ENCODE measurements around the gene GATA5.

The GATA5 gene

DNA sequence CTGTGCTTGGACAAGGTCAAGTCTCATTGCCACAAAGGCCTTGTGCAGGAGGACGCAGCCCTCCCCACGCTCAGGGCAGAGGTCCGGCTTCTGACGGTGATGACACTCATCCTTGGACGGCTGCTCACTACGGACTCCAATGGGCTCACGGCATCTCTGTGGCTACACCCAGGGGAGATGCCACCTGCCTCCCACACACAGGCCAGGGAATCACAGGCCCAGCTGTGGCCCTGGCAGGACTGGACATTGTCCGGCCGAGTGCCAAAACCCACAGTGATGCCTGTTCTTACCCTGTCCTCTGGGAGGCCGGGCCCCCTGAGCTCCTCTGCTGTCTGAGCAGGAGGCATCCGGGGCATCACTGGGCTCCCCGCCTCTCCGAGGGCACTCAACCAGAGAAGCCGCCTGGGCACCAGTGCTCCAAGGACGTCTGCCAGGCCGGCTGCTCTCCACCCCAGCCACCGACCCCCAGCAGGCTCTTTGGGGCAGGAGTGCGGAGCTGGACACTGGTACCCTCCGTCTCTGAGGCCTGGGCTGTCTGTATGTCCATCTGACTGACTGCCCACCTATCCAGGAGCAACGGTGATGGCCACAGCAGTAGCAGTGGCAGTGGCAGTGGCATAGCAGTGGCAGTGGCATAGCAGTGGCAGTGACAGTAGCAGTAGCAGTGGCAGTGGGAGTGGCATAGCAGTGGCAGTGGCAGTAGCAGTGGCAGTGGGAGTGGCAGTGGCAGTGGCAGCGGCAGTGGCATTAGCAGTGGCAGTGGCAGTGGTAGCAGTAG is 50.3 kb downstream of the GATA5 start:
- POLR2A ChIA-PET = no interaction called here
- CTCF ChIA-PET = no interaction called here
- no peak for DNase-seq (ENCODE audit: extremely low spot score)
- TF ChIP-seq BHLHE40 (IDR thresholded peaks at IDR 0.05; ENCODE audit: borderline replicate concordance) (no peak), CTBP1 (IDR thresholded peaks at IDR 0.05; ENCODE audit: borderline replicate concordance) (no peak)

DNA sequence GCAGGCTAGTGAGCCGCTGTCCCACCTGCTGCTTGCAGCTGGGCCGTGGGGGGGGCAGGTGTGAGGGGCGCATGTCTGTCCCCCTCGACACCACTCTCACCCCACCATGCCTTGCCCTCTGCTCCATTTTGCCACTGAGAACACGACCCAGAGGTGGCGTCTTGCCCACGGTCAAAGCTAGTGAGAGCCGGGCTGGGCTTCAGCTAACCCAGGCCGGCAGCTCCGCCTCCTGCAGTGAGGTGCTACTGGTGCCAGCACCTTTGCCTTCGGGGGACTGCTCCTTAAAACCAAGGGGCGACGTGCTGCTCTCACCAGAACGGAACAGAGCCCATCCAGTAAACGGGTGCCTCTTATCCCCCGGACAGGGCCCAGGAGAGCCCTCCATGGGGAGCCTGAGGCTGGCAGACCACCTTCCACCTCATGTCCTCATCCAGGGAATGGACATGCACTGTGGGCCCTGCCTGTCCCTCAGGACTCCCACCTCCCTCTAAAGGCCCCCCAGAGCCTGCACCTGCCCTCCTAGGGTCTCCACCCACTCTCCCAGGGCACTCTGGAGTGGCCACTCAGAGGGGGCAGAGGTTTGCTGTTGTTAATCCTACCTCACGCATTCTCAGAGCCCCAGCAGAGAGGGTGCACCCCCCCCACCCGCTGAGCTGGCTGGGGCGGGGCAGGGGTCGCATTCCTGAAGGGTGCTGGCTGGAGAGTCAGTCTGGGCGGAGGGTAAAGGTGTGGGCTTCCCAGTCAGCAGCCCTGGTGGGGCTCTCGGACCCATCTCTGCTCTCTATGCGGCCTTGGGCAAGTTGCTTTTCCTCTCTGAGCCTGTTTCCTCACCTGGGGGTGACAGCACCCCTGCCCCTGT is 51.3 kb downstream of the GATA5 start:
- no peak for TF ChIP-seq NFRKB (IDR thresholded peaks at IDR 0.05)
- no peak for TF ChIP-seq HDGF (IDR thresholded peaks at IDR 0.05; ENCODE audit: borderline replicate concordance)
- no peak for TF ChIP-seq ARNT (IDR thresholded peaks at IDR 0.05)
- TF ChIP-seq SP1 (IDR thresholded peaks at IDR 0.05) = no peak
- TF ChIP-seq, protein P1, sequence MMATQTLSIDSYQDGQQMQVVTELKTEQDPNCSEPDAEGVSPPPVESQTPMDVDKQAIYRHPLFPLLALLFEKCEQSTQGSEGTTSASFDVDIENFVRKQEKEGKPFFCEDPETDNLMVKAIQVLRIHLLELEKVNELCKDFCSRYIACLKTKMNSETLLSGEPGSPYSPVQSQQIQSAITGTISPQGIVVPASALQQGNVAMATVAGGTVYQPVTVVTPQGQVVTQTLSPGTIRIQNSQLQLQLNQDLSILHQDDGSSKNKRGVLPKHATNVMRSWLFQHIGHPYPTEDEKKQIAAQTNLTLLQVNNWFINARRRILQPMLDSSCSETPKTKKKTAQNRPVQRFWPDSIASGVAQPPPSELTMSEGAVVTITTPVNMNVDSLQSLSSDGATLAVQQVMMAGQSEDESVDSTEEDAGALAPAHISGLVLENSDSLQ (IDR thresholded peaks at IDR 0.05) = no peak
- TF ChIP-seq BHLHE40 (IDR thresholded peaks at IDR 0.05; ENCODE audit: borderline replicate concordance) = no peak
- no peak for TF ChIP-seq FOXK2 (IDR thresholded peaks at IDR 0.05)
- TF ChIP-seq ZNF384 (IDR thresholded peaks at IDR 0.05) = no peak
- POLR2A ChIA-PET = no interaction called here
- CTCF ChIA-PET = no interaction called here
- DNase-seq (ENCODE audit: extremely low spot score) = no peak

DNA sequence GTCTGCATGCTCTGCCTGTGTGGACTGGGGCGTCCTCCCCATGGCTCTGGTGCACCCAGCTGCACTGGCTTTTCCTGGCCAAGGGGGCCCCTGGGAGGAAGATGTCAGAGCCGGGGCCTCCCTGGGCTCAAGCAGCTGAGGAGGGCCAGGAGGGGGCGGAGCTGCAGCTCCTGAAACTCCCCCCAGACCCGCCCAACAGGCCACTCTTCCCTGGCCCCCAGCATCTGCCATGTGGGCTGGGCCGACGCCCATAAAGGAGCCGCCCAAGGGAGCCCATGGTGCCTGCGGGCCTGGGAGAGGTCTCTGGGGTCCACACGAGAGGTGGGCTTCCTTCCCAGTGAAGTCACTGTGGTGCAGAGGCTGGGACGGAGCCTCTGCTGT is 52.5 kb downstream of the GATA5 start:
- POLR2A ChIA-PET = no interaction called here
- TF ChIP-seq SUZ12 (IDR thresholded peaks at IDR 0.05) (no peak), TARDBP (IDR thresholded peaks at IDR 0.05) (no peak), L3MBTL2 (conservative IDR thresholded peaks at IDR 0.05) (no peak), FOXK2 (IDR thresholded peaks at IDR 0.05) (no peak), BHLHE40 (IDR thresholded peaks at IDR 0.05; ENCODE audit: borderline replicate concordance) (no peak), CTBP1 (IDR thresholded peaks at IDR 0.05; ENCODE audit: borderline replicate concordance) (no peak), FOXM1 (IDR thresholded peaks at IDR 0.05; ENCODE audit: borderline replicate concordance) (no peak), ARNT (IDR thresholded peaks at IDR 0.05) (no peak)
- TF ChIP-seq, protein P1 (IDR thresholded peaks at IDR 0.05) = no peak

DNA sequence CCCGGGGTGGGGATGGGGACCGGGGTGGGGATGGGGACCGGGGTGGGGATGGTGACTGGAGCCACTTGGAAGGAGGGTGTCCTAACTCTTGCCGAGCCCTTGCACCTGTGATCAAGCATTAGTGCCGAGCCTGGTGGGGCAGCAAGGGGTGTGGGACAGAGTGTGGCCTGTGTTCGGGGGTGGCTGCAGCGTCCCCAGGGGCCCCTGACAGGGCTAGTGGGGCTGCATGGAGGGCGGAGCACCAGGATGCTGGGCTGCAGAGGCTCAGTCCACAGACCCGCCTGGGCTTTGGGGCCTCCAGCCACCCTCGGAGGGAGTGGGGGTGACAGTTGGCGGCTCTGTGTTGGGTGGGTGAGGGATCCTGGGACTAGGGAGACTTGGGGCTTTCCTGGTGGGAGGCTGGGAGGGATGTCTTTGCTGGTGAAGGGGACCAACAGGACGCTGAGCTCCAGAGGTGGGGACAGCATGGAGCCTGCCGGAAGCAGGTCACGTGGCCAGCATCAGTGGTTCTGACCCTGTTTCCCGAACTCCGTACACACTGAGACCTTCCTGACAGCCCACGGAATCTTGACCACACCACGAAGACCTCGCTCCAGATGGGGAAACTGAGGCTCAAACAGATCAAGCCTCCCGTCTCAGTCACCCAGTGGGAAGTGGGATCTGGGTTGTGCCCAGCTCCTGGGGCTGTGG is 53.0 kb downstream of the GATA5 start:
- DNase-seq (ENCODE audit: extremely low spot score) = no peak
- no peak for TF ChIP-seq TARDBP (IDR thresholded peaks at IDR 0.05)
- POLR2A ChIA-PET = no interaction called here
- CTCF ChIA-PET = no interaction called here

More for the DNA sequence above, 52.5 kb downstream of the GATA5 start:
- no peak for DNase-seq (ENCODE audit: extremely low spot score)
- CTCF ChIA-PET = no interaction called here

DNA sequence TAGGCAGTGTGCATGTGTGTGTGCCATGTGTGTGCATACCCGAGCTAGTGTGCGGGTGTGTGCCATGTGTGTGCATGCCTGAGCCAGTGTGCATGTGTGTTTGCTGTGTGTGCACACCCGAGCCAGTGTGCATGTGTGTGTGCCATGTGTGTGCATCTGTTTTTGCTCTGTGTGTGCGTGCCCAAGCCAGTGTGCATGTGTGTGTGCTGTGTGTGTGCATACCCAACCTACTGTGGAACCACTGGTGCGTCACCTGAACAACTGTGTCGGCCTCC is 54.1 kb downstream of the GATA5 start:
- CTCF ChIA-PET = no interaction called here
- DNase-seq (ENCODE audit: extremely low spot score) = no peak
- TF ChIP-seq NFRKB (IDR thresholded peaks at IDR 0.05) (no peak), ELF4 (IDR thresholded peaks at IDR 0.05) (no peak), LEF1 (IDR thresholded peaks at IDR 0.05; ENCODE audit: borderline replicate concordance) (no peak), FOXA1 (IDR thresholded peaks at IDR 0.05) (no peak), FOXK2 (IDR thresholded peaks at IDR 0.05) (no peak), L3MBTL2 (conservative IDR thresholded peaks at IDR 0.05) (no peak), TARDBP (IDR thresholded peaks at IDR 0.05) (no peak), ARNT (IDR thresholded peaks at IDR 0.05) (no peak), CTBP1 (IDR thresholded peaks at IDR 0.05; ENCODE audit: borderline replicate concordance) (no peak), ZNF384 (IDR thresholded peaks at IDR 0.05) (no peak), HDGF (IDR thresholded peaks at IDR 0.05; ENCODE audit: borderline replicate concordance) (no peak), BHLHE40 (IDR thresholded peaks at IDR 0.05; ENCODE audit: borderline replicate concordance) (no peak), SP1 (IDR thresholded peaks at IDR 0.05) (no peak), FOXM1 (IDR thresholded peaks at IDR 0.05; ENCODE audit: borderline replicate concordance) (no peak), SUZ12 (IDR thresholded peaks at IDR 0.05) (no peak)
- TF ChIP-seq, protein P1 (IDR thresholded peaks at IDR 0.05) = no peak
- POLR2A ChIA-PET = no interaction called here

DNA sequence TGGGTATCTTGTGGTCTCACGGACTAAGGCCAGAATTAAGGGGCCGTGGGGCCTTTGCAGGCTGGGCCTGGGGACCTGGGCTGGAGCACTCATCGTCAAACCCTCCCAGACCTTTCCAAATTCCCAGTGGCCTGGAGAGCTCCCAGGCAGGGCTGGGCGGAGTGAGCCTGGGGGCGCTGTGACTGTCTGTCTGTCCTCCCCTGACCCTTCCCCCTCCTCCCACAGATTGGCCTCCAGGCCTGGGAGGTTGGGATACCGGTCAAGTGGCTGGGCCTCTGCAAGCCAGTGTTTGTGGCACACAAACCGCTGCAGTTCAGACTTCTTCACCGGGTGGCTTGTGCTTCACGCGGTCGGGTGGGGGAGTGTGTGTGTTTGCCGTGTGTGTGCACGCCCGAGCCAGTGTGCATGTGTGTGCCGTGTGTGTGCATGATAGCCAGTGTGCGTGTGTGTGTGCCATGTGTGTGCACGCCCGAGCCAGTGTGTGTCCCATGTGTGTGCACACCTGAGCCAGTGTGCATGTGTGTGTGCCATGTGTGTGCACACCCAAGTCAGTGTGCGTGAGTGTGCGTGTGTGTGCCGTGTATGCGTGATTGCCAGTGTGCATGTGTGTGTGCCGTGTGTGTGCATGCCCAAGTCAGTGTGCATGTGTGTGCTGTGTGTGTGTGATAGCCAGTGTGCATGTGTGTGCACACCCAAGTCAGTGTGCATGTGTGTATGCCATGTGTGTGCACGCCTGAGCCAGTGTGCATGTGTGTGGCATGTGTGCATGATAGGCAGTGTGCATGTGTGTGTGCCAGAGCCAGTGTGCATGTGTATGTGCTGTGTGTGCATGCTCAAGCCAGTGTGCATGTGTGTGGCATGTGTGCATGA is 54.7 kb downstream of the GATA5 start:
- no peak for TF ChIP-seq BHLHE40 (IDR thresholded peaks at IDR 0.05; ENCODE audit: borderline replicate concordance)
- no peak for TF ChIP-seq TARDBP (IDR thresholded peaks at IDR 0.05)
- no peak for TF ChIP-seq ZNF384 (IDR thresholded peaks at IDR 0.05)
- no peak for TF ChIP-seq FOXA1 (IDR thresholded peaks at IDR 0.05)
- no peak for TF ChIP-seq LEF1 (IDR thresholded peaks at IDR 0.05; ENCODE audit: borderline replicate concordance)
- no peak for TF ChIP-seq FOXM1 (IDR thresholded peaks at IDR 0.05; ENCODE audit: borderline replicate concordance)
- CTCF ChIA-PET = no interaction called here
- POLR2A ChIA-PET = no interaction called here
- no peak for DNase-seq (ENCODE audit: extremely low spot score)

All from HEK293T (cell line).